ENCODE results near the gene YTHDC1. TPM values are rescaled to one million over a fixed set of nuclear protein-coding genes. Genes with fewer than 3 reads are reported as not detected.

Gene YTHDC1
- total and polyA plus RNA-seq, 2 of the 8 experiments (the other 6 are each of a cell fraction or from before 2014, with no cell fraction given), result 25.7 to 89.5 TPM

- TF ChIP-seq CTCF (IDR thresholded peaks at IDR 0.05; ENCODE audit: control extremely low read depth in 1 of 3, insufficient read depth in 1 of 3, low read depth in 1 of 3, low read length in 3 of 3), result no peak
- peak; percentile 62 for TF ChIP-seq E2F6 (IDR thresholded peaks at IDR 0.05)
- TF ChIP-seq SRF (IDR thresholded peaks at IDR 0.05; ENCODE audit: low read depth, low read length), result no peak
- TF ChIP-seq CBX8 (IDR thresholded peaks at IDR 0.05; ENCODE audit: borderline replicate concordance, low read depth, low read length), result no peak
- TF ChIP-seq BACH1 (IDR thresholded peaks at IDR 0.05; ENCODE audit: low read length), result no peak
- TF ChIP-seq RFX5 (IDR thresholded peaks at IDR 0.05; ENCODE audit: borderline replicate concordance, low read depth, low read length), result no peak
- TF ChIP-seq POU5F1 (IDR thresholded peaks at IDR 0.05; ENCODE audit: low read depth, low read length), result no peak
- TF ChIP-seq RXRA (IDR thresholded peaks at IDR 0.05; ENCODE audit: insufficient read depth, low read depth, low read length), result no peak
- peak; percentile 91 to 95 for TF ChIP-seq POLR2A (IDR thresholded peaks at IDR 0.05; ENCODE audit: control extremely low read depth in 1 of 2, low read depth in 2 of 2, low read length in 2 of 2)
- peak; percentile 97 for TF ChIP-seq TAF1 (IDR thresholded peaks at IDR 0.05; ENCODE audit: low read depth, low read length)
- peak; percentile 69; the same call in 1 of the 2 replicates for TF ChIP-seq CHD1 (IDR thresholded peaks at IDR 0.05; ENCODE audit: low read depth, low read length)
- TF ChIP-seq JUND (IDR thresholded peaks at IDR 0.05; ENCODE audit: low read length), result peak; percentile 49
- TF ChIP-seq TCF12 (IDR thresholded peaks at IDR 0.05; ENCODE audit: low read depth, low read length), result peak; percentile 73; the same call in 1 of the 2 replicates
- peak; percentile 99 for TF ChIP-seq POLR2AphosphoS5 (IDR thresholded peaks at IDR 0.05; ENCODE audit: low read depth, low read length)
- no peak for TF ChIP-seq ATF3 (IDR thresholded peaks at IDR 0.05; ENCODE audit: insufficient read depth, low read depth, low read length)
- TF ChIP-seq RAD21 (IDR thresholded peaks at IDR 0.05 in 1 of 2, conservative IDR thresholded peaks at IDR 0.05 in 1 of 2; ENCODE audit: low read depth in 2 of 2, low read length in 2 of 2), result no peak
- no peak for TF ChIP-seq BRCA1 (IDR thresholded peaks at IDR 0.05; ENCODE audit: low read depth, low read length)
- TF ChIP-seq SUZ12 (IDR thresholded peaks at IDR 0.05; ENCODE audit: low read length), result no peak
- no peak for TF ChIP-seq EZH2 (IDR thresholded peaks at IDR 0.05; ENCODE audit: low read depth, low read length, severe bottlenecking)
- TF ChIP-seq ZNF274 (IDR thresholded peaks at IDR 0.05; ENCODE audit: borderline replicate concordance, extremely low read depth, low read length), result no peak
- peak; percentile 72 for TF ChIP-seq ASH2L (IDR thresholded peaks at IDR 0.05; ENCODE audit: low read length)
- TF ChIP-seq SIX5 (IDR thresholded peaks at IDR 0.05; ENCODE audit: low read depth, low read length), result no peak
These were observed at the start of gene YTHDC1 (continued) for GRCh38 chr4:68349649-68350360.

Measured in H1 (cell line).